Gastroesophageal sphincter (tissue), 3 donors: ENCODE results near the gene SLC25A21.

Experiments used
- CTCF ChIP-seq, 4 experiments: fragments of 200-600 bp in 2 of 4; fragments of 450-650 bp in 2 of 4; sonication (generic) in 1 of 4; IDR thresholded peaks; one replicate each; pipeline ENCODE4 v1.5.1; 2017 to 2019; ENCODE audit warnings: antibody characterized with exemption in 4 of 4, mild to moderate bottlenecking in 2 of 4, moderate library complexity in 2 of 4
- POLR2A ChIP-seq, 2 donors: fragments of 450-650 bp; IDR thresholded peaks; one replicate each; pipeline ENCODE4 v1.6.1; 2017; ENCODE audit warnings: antibody characterized with exemption in 2 of 2, mild to moderate bottlenecking in 2 of 2, moderate library complexity in 1 of 2

GRCh38 chr14:36652542-36653201, 519.7 kb downstream of the SLC25A21 start:
- TF ChIP-seq POLR2A (IDR thresholded peaks at IDR 0.05): no peak
- TF ChIP-seq CTCF (IDR thresholded peaks at IDR 0.05): no peak
